Measurements from ENCODE around the gene DSTYK.

Gene DSTYK

DNA sequence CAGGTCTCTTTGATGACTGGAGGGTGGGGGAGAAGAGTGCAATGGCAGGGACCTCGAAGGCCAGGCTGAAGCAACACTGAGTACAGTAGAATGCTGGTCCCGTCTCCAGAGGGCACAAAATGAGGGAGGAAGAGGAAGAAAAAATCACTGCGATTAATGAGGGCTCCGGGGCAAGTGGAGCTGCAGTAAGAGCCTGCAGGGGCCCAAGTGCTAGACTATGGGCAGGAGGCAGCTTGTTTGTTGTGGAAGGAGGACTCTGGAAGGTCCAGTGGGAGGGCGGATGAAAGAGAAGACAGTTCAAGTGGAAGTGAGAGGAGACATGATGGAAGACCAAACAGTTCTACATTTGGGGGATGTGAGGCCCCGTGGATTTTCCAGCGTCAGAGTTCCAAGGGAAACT, 33.6 kb upstream of the DSTYK start:
- Histone ChIP-seq H3K9me3 (ENCODE audit: low read depth, low read length) (no peaks in the 10 kb centered on the region), H3K27ac (no peak overlapping the region), H3K4me3 (no peak overlapping the region), H3K36me3 (ENCODE audit: insufficient read depth, low read length) (no peaks in the 10 kb centered on the region), H3K9ac (ENCODE audit: insufficient read length) (no peak overlapping the region)
- no peak for DNase-seq (ENCODE audit: low read depth, low spot score)
- TF ChIP-seq EZH2 (IDR thresholded peaks at IDR 0.05) (no peak), POLR2AphosphoS5 (IDR thresholded peaks at IDR 0.05; ENCODE audit: borderline replicate concordance, low read depth, low read length) (no peak), FOXP2 (optimal IDR thresholded peaks at IDR 0.05; ENCODE audit: control extremely low read depth, extremely low read length, insufficient read depth) (no peak)

DNA sequence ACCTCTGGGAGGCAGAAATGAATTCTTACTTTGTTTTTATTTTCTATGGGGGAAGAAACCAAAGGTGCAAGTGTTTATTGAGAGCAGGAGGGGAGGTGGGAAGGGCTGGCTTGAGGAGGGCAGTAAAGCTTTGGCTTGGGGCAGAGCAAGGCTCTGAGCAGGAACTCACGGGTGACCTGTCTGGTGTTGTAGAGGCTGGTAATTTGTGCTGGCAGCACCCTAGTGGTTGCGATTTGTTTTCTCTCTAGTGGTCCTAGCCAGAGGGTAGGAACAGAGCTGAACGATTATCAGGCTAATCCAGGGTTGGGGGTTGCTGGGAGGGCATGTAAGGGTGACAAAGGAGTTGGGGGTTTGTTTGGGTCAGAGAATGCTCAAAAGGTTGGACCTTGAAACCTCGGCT, 32.9 kb upstream of the DSTYK start:
- no peak for DNase-seq (ENCODE audit: low read depth, low spot score)
- H3K36me3 ChIP-seq (ENCODE audit: insufficient read depth, low read length) = no peaks in the 10 kb centered on the region
- H3K4me3 ChIP-seq = no peak overlapping the region
- no peaks in the 10 kb centered on the region for H3K9me3 ChIP-seq (ENCODE audit: low read depth, low read length)
- TF ChIP-seq FOXP2 (optimal IDR thresholded peaks at IDR 0.05; ENCODE audit: control extremely low read depth, extremely low read length, insufficient read depth) (no peak), EZH2 (IDR thresholded peaks at IDR 0.05) (no peak)
- no peak overlapping the region for H3K27ac ChIP-seq
- H3K9ac ChIP-seq (ENCODE audit: insufficient read length) = no peak overlapping the region

DNA sequence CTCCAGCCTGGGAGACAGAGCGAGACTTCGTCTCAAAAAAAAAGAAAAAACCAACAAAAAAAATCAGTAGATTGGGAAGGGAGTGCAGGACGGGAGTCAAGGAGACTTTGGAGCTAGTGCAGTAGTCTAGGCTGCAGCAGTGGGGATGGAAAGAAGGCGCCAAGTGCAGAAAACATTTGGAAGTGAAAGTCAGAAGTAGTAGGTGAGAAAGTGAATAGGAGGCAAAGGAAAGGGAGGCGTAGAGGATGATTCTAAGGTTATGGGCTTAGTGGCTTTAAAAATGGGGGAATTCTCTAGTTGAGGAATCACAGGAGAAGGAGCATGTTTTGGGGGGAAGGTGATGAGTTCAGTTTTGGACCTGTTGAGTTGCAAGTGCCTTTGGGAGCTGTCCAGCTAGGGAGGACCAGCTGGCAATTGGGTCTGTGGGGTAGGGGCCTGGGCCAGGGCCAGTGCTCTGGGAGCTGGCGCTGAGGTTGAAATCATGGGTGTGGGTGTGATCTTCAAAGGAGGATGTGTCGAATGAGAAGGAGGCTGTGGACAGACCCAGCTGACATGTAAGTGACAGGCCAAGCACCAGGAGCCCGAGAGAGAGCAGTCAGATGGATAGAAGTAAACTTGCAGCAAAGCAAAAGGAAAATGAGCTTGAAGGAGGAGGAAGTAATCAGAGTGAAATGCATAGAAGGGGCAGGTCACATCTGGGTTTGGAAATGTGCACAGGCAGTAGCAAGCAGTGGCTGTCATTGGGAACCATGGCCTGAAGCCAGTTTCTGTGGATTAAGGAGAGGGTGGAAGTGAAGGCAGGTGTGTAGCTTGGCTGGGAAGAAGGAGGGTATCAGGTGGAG, 32.1 kb upstream of the DSTYK start:
- DNase-seq (ENCODE audit: low read depth, low spot score) = no peak
- H3K36me3 ChIP-seq (ENCODE audit: insufficient read depth, low read length) = no peaks in the 10 kb centered on the region
- no peak for TF ChIP-seq EZH2 (IDR thresholded peaks at IDR 0.05)
- no peak for TF ChIP-seq POLR2AphosphoS5 (IDR thresholded peaks at IDR 0.05; ENCODE audit: borderline replicate concordance, low read depth, low read length)
- no peak for TF ChIP-seq FOXP2 (optimal IDR thresholded peaks at IDR 0.05; ENCODE audit: control extremely low read depth, extremely low read length, insufficient read depth)
- no peak overlapping the region for H3K9ac ChIP-seq (ENCODE audit: insufficient read length)
- no peak overlapping the region for H3K27ac ChIP-seq
- no peak overlapping the region for H3K4me3 ChIP-seq
- H3K9me3 ChIP-seq (ENCODE audit: low read depth, low read length) = no peaks in the 10 kb centered on the region

DNA sequence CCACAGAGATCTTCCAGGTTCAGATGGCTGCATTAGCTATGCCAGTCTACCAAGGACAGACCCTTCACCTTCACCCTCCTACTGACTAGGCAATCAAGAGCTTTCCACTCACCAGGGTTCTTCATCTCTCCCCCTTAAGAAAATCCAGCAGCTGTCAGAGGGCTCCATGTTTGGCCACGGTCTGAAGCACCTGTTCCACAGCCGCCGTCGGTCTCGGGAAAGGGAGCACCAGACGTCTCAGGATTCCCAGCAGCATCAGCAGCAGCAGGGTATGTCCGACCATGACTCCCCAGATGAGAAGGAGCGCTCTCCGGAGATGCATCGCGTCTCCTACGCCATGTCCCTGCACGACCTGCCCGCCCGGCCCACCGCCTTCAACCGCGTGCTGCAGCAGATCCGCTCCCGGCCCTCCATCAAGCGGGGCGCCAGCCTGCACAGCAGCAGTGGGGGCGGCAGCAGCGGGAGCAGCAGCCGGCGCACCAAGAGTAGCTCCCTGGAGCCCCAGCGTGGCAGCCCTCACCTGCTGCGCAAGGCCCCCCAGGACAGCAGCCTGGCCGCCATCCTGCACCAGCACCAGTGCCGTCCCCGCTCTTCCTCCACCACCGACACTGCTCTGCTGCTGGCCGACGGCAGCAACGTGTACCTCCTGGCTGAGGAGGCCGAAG, 30.0 kb upstream of the DSTYK start:
- no peaks in the 10 kb centered on the region for H3K36me3 ChIP-seq (ENCODE audit: insufficient read depth, low read length)
- no peak for DNase-seq (ENCODE audit: low read depth, low spot score)
- no peak overlapping the region for H3K27ac ChIP-seq
- H3K9me3 ChIP-seq (ENCODE audit: low read depth, low read length) = no peaks in the 10 kb centered on the region
- no peak overlapping the region for H3K9ac ChIP-seq (ENCODE audit: insufficient read length)
- no peak overlapping the region for H3K4me3 ChIP-seq
- TF ChIP-seq FOXP2 (optimal IDR thresholded peaks at IDR 0.05; ENCODE audit: control extremely low read depth, extremely low read length, insufficient read depth) (no peak), EZH2 (IDR thresholded peaks at IDR 0.05) (no peak), POLR2AphosphoS5 (IDR thresholded peaks at IDR 0.05; ENCODE audit: borderline replicate concordance, low read depth, low read length) (no peak)

DNA sequence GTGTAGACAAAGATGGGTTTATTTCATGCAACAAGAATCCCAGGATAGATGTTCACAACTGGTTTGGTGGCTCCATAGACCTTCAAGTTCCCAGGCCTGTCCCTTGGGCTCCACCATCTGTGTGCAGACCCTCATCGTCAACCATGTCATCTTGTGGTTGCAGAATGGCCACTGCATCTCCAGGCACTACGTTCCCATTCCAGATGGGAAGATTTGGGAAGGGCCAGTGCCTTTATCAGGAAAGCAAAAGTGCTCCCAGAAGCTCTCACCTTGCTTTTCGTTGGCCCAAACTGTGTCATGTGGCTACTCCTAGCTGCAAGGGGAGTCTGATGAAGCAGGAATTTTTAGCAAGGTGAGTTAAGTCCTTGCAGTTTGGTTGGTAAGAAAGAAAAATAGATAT, 29.1 kb upstream of the DSTYK start:
- TF ChIP-seq FOXP2 (optimal IDR thresholded peaks at IDR 0.05; ENCODE audit: control extremely low read depth, extremely low read length, insufficient read depth) (no peak), POLR2AphosphoS5 (IDR thresholded peaks at IDR 0.05; ENCODE audit: borderline replicate concordance, low read depth, low read length) (no peak), EZH2 (IDR thresholded peaks at IDR 0.05) (no peak)
- no peak for DNase-seq (ENCODE audit: low read depth, low spot score)
- Histone ChIP-seq H3K9ac (ENCODE audit: insufficient read length) (no peak overlapping the region), H3K4me3 (no peak overlapping the region), H3K27ac (no peak overlapping the region), H3K36me3 (ENCODE audit: insufficient read depth, low read length) (no peaks in the 10 kb centered on the region), H3K9me3 (ENCODE audit: low read depth, low read length) (no peaks in the 10 kb centered on the region)

DNA sequence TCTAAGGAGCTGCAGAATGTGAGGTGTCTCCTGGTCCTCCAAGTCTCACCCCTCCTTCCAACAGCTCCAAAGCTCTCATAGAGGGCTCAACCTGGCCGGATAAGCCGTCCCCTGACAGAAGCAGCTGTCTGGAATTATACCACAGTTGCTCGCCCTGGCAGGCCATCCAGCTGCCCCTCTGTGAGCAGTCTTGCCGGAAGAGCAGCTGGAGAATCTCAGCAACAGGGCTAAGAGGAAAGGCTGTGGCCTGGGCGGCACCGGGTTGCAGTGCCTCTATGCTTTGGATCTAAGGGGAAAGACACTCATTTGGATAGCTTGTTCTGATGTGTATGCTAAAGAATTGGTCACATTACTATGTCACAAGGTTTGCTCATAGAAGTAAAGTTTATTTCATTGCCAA, 28.6 kb upstream of the DSTYK start:
- H3K36me3 ChIP-seq (ENCODE audit: insufficient read depth, low read length) = no peaks in the 10 kb centered on the region
- no peak overlapping the region for H3K4me3 ChIP-seq
- no peak overlapping the region for H3K27ac ChIP-seq
- TF ChIP-seq FOXP2 (optimal IDR thresholded peaks at IDR 0.05; ENCODE audit: control extremely low read depth, extremely low read length, insufficient read depth) (no peak), POLR2AphosphoS5 (IDR thresholded peaks at IDR 0.05; ENCODE audit: borderline replicate concordance, low read depth, low read length) (no peak), EZH2 (IDR thresholded peaks at IDR 0.05) (no peak)
- H3K9ac ChIP-seq (ENCODE audit: insufficient read length) = no peak overlapping the region
- H3K9me3 ChIP-seq (ENCODE audit: low read depth, low read length) = no peaks in the 10 kb centered on the region
- DNase-seq (ENCODE audit: low read depth, low spot score) = no peak

DNA sequence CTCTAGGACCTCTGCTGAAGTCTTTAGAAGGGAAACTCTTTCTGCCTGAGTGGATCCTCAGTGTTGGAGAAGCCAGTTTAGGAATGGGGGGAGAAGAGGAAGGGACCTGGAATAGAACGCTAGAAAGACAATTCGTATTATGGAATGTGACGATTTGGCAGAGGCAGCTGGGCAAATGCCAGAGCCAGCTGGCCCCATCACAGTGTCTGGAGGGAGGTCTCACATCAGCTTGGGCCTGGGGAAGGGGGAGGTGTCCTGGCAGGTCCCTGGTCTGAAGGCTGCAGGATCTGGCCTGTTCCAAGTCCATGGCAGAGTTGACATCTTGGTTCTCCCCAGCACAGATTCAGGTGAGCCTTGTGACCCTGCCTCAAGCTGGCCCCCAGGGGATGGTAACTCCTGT, 27.6 kb upstream of the DSTYK start:
- Histone ChIP-seq H3K36me3 (ENCODE audit: insufficient read depth, low read length) (no peaks in the 10 kb centered on the region), H3K9me3 (ENCODE audit: low read depth, low read length) (no peaks in the 10 kb centered on the region), H3K4me3 (no peak overlapping the region), H3K9ac (ENCODE audit: insufficient read length) (no peak overlapping the region), H3K27ac (no peak overlapping the region)
- no peak for TF ChIP-seq POLR2AphosphoS5 (IDR thresholded peaks at IDR 0.05; ENCODE audit: borderline replicate concordance, low read depth, low read length)
- TF ChIP-seq FOXP2 (optimal IDR thresholded peaks at IDR 0.05; ENCODE audit: control extremely low read depth, extremely low read length, insufficient read depth) = no peak
- TF ChIP-seq EZH2 (IDR thresholded peaks at IDR 0.05) = no peak
- DNase-seq (ENCODE audit: low read depth, low spot score) = no peak

DNA sequence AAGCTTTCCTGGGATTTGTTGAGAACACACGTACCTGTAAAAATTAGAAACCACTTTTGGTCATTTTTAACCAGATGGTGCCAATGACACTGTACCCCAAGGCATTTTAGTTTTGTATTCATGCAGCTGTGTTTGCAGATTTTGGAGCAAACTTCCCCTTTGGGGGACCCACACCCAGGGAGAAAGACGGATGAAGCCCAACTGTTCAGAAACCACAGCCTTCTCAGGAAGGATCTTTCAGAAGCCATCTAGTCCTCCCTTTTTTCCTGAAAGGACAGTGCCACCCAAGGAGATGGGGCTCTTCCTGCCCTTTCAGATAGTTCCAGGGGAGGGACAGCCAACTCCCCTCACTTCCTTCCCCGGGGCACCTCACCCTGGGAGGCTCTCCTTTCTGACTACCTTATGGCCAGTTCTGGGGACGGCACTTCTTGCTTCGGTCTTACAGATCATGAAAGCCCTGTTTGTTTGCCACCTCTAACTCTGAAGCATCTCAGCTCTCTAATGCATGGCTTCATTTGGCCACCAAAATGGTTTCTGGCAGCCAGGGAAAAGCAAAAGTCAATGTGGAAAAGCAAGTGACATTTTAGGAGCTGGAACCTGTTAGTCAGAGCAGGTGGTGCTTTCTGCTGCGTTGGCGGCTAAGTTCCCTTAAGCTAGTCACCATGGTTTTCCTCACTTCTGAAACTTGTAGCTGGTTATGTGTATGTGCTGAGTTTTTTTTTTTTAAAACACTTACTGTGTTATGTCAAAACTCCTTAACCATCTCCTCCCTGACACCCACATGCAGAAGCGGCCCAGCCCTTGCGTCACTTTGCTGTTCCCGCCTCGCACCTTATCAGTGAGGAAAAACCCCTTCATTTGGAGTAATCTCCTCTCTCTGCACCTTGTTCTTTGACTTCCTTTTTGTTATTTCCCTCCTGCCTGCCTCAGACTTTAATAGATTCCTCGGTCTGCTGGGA, 26.3 kb upstream of the DSTYK start:
- Histone ChIP-seq H3K27ac (no peak overlapping the region), H3K9me3 (ENCODE audit: low read depth, low read length) (no peaks in the 10 kb centered on the region), H3K9ac (ENCODE audit: insufficient read length) (no peak overlapping the region), H3K36me3 (ENCODE audit: insufficient read depth, low read length) (no peaks in the 10 kb centered on the region), H3K4me3 (no peak overlapping the region)
- no peak for DNase-seq (ENCODE audit: low read depth, low spot score)
- no peak for TF ChIP-seq POLR2AphosphoS5 (IDR thresholded peaks at IDR 0.05; ENCODE audit: borderline replicate concordance, low read depth, low read length)
- TF ChIP-seq EZH2 (IDR thresholded peaks at IDR 0.05) = no peak
- TF ChIP-seq FOXP2 (optimal IDR thresholded peaks at IDR 0.05; ENCODE audit: control extremely low read depth, extremely low read length, insufficient read depth) = no peak

Measured in SK-N-MC (cell line).